HG03025 (cell line): ENCODE measurements around the gene MRPS30.
"Not testable (repeated sequence)": the region's sequence is repeated elsewhere in the genome, so short reads cannot be mapped to it uniquely, and the experiment has no call there.

Experiments used
- ATAC-seq: cut with Tn5 transposase; IDR thresholded peaks from one replicate; pipeline ENCODE4 v1.9.1; 2021; ENCODE audit warnings: mild to moderate bottlenecking, moderate library complexity; ENCODE audit not compliant: unreplicated experiment, low FRiP score

The MRPS30 gene

DNA sequence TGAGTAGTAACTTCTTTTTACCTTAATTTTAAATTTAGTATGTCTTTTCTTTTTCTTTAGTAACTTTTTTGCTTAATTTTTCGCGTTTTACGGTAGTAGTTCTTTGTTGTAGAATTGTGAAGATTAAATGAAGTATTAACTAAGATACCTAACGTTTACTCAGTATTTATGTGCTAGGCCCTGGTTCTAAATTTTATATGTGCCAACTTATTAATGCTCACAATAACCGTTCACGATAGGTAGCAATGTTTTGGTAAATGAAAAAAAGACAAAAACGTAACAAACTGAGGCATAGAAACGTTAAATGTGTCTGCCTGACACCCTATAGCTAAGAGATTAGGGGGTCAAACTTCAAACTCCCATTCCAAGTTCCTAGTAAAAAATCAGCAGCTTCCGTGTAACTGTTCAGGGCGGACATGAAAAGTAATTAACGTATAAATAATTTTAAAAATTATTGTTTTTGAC is 1.2 kb downstream of the MRPS30 start:
- no peak for ATAC-seq

DNA sequence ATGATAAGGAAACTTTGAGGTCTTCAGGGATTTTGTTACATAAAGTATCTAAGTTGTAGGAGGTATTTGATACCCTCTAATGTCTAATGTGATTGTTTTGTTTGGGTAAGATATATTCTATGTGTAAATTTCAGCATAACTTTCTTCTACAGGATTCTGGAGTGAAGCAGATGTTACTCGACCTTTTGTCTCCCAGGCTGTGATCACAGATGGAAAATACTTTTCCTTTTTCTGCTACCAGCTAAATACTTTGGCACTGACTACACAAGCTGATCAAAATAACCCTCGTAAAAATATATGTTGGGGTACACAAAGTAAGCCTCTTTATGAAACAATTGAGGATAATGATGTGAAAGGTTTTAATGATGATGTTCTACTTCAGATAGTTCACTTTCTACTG is 6.0 kb downstream of the MRPS30 start:
- no peak for ATAC-seq

DNA sequence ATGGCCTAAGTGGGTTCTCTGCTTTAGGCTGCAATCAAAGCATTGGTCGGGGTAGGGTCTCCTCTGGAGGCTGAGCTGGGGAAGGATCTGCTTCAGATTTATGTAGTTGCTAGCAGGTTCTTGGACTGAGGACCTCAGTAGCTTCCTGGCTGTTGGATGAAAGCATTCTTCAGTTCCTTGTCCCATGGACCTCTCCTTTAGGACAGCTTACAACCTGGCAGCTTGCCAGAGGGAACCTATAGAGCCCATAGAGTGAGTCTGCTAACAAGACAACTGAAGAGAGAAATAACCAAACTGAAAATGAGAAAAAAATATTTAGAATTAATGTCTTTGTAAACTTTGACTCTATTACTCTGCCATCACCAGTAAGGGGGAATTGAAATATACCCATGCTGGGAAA is 12.4 kb downstream of the MRPS30 start:
- no peak for ATAC-seq

DNA sequence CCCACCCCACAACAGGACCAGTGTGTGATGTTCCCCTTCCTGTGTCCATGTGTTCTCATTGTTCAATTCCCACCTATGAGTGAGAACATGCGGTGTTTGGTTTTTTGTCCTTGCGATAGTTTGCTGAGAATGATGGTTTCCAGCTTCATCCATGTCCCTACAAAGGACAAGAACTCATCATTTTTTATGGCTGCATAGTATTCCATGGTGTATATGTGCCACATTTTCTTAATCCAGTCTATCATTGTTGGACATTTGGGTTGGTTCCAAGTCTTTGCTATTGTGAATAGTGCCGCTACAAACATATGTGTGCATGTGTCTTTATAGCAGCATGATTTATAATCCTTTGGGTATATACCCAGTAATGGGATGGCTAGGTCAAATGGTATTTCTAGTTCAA is 15.9 kb downstream of the MRPS30 start:
- ATAC-seq = not testable (repeated sequence)

DNA sequence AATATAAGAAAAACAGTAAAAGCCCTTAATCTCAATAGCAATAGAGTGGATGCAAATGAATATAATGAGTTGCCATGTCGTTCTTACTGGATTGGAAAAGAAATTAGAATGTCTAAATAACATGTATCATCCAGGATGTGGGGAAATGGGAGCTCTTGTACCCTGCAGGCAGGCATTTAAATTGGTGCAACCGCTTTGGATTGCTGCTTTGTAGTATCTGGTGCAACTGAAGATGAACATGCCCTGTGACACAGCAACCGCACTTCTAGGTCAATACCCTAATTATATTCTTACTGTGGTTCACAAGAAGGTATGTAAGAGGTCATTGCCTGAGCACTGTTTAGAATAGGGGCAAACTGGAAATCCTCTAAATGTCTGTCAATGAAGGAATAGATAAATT is 18.9 kb downstream of the MRPS30 start:
- no peak for ATAC-seq

DNA sequence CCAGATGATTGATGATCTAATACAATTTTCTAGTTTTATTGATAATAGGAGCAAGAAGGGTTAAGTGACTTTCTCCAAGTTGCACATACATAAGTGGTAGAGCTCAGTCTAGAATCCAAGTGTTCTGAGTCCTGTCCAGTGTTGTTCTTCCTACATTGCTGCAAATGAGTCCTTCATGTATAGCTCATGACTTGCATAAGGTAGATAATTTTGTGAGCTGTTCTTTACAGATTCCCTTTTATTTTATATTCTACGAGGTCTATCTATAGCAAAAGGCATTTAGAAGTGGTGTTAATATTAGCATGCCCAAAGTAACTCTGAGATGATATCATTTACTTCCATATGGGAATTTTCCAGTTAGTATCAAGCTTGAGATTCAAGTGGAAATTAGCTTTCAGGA is 20.0 kb downstream of the MRPS30 start:
- no peak for ATAC-seq

DNA sequence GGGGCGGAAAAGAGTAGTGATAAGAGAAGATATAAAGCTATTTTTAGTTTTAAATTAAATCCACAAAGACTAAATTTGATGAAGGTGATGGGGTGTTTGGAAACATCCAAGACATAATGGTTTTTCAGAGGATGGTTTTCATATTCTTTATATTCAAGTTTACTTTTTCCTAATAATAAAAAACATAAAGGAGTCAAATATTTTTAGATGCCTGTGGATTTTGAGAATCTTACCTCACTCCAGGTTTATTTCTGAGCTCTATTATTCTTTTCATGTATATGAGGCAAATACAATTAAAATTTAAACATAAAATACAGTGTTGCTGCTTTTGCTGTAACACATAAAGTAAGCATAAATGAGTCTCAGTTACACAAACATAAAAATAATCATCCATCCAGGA is 22.2 kb downstream of the MRPS30 start:
- ATAC-seq = no peak

DNA sequence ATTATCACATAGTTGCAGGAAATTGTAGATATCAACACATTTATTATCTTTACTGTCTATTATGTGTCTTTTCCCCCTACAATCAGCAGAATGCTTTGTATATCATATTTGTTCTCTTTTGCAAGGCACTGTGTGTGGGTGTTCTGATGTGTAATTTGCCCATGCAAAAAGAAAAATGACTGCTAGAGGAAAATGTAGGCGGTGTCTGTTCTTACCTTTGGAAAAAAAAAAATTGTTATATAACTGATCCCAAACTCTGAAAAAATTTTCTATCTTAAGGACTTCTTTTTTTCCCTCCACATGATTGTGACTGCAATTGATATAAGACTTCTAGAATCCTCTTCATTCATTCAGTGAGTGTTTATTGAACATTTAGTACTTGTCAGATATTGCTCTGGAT is 24.5 kb downstream of the MRPS30 start:
- ATAC-seq = no peak

DNA sequence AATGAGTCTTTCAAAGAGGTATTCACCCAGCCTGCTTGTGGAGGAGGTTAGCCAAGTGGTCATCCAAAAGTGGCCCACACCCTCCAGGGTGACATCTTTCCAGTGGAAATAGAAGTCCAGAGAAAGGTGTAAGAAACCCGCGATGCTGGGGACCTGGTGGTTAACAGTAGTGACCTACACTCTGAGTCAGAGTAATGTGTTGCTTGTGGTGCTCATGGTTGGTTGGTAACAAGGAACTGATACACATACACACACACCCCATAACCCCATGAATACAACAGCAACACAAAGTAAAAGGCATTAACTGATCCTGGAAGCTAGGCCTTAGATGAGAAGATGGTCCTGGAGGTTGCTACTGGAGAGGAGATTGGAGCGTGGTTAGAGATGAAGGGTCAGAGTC is 26.9 kb downstream of the MRPS30 start:
- no peak for ATAC-seq

DNA sequence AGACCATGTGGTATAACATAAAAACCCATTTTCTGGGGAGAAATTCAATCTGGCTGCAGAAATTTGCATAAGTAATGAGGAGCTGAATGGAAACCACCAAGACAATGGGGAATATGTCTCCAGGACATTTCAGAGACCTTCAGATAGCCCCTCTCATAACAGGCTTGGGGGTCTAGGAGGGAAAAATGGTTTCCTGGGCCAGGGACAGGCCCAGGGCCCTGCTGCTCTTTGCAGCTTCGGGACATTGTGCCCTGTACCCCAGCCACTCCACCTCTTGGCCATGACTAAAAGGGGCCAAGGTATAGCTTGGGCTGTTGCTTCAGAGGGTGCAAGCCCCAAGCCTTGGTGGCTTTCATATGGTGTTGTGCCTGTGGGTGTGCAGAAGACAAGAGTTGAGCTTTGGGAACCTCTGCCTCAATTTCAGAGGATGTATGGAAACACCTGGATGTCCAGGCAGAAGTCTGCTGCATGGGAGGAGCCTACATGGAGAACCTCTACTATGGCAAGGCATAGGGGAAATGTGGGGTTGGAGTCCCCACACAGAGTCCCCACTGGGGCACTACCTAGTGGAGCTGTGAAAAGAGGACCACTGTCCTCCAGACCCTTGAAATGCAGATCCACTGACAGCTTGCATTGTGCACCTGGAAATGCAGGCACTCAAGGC is 30.4 kb downstream of the MRPS30 start:
- ATAC-seq = no peak

DNA sequence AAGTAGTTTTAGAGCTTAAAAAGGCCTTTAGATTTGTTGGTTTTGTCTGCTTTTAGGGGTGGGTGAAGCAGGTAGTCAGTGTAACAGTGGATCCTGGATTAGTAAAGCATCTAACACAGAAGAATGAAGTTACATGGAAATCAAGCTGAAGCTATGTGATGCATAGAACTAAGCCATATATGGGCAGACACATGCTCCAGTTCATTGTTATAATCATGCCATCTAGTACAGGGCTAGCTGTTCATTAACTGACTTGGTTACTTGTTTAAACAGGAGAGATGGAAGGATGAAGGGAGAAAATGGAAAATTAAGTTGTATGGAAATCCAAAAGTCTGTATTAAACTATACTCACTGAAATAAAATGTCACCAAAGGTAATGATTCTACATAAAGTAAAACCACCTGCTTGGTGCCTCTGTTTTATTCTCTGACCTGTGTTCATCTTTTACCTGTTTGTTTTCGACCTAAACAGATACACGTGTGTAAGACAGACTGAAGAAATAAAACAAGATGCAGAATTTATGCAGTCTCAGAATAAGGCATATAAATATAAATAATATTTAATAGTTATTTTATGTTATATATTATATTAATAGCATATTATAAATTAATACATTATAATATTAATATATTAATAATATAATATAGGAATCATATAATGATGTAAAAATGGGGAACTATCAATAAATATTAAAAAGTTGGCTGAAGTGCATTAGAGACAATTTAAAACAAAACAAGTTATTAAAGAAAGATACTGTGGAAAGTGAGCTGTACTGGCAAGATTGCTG is 33.9 kb downstream of the MRPS30 start:
- no peak for ATAC-seq

DNA sequence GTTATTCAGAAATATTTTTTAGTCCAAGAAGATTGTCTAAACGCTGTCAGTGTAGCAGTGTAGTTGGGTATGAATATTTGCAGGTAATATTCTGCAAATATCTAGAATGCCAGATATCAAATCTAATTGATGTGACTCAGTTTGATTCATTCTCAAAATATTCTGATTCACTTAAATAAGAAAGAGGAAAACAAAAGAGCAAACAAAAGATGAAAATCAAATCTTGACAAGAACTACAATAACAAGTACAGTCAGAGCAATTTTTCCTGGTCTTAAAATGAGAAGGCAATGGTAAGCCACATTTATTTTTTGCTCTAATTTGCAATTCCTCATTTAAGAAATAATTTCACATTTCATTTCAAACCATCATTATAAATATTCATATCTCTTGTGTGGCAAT is 36.0 kb downstream of the MRPS30 start:
- ATAC-seq = no peak

DNA sequence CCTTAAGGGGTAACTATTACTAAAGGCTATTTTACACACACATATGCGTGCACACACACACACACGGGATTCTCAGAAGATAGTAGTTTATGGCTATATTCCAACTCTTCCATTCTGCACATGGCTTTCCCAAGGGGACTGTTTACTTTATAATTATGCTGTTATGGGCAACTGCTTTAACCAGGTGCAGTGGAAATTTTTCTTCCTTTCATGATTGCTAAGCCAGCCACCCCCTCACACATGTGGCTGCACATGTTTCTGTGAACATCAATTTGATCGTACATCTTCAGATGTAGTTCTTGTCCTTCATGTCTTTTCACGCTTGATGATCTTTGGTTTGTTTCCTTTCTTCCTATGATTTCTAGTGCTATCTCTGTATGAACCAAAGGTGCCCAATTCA is 37.0 kb downstream of the MRPS30 start:
- no peak for ATAC-seq

DNA sequence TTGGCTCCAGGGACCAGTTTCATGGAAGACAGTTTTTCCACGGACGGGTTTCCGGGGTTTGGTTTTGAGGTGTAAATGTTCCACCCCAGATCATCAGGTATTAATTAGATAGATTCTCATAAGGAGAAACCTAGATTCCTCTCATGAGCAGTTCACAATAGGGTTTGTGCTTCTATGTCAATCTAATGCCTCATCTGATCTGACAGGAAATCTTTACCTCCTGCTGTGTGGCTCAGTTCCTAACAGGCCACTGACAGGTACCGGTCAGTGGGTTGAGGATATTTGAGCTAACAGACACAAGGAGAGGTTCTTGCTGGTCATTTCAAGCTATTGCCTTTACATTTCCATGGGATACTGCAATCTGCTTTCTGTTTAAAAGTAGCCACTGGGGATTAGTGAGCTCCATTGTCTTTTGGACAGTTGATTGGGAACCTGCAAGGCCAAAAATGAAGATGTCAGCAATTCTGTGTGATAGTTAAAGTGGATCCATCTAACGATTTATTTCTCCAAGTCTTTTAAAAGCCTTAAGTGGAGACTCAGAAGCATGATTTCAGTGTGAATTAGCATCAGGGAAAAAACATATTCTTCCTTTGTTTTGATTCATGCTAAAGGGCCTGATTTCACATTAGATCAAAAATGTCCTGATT is 38.6 kb downstream of the MRPS30 start:
- ATAC-seq = no peak

DNA sequence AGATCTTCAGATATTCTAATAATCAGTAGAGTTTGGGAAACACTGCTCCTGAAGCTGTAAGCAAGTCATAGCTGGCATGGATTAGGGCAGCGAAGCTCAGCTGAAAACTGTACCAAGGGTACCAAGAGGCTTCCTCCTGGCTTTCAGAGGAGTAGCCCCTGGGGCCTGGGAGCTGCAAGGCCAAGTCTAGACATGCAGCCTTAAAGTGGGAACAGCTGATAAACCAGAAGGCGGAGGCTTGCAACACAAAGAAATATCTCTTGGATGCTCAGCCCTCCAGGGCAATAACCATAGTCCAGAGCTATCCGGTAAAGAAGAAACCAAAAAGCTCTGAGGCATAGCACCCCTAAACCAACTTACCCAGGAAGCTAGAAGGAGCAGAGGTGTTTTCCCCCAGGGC is 51.5 kb downstream of the MRPS30 start:
- no peak for ATAC-seq

DNA sequence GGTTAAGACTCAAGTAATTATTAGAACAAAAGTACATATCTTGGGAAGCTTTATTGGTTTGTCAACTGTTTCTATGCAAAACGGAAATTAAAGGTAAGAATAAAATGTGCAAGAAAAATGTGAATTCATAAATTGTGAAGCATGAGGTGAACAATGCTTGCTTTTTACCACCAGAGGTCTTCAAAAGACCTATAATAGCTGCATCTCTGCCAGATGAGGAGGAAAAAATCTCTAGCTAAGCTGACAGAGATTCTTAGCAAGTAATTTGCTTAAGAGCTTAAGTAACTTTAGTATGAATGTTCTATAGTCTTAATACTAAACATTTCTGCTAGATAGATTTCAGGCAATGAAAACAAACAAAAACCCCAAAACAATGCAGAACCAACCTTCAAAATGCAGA is 54.1 kb downstream of the MRPS30 start:
- no peak for ATAC-seq
